Non-pigmented ciliary epithelial cell (primary cell): ENCODE results near the gene PFKP.

Source experiments
- DNase-seq: peaks from one replicate; pipeline ENCODE4 v3.0.0-alpha.2; 2010; ENCODE audit warnings: low read depth

PFKP gene

DNA sequence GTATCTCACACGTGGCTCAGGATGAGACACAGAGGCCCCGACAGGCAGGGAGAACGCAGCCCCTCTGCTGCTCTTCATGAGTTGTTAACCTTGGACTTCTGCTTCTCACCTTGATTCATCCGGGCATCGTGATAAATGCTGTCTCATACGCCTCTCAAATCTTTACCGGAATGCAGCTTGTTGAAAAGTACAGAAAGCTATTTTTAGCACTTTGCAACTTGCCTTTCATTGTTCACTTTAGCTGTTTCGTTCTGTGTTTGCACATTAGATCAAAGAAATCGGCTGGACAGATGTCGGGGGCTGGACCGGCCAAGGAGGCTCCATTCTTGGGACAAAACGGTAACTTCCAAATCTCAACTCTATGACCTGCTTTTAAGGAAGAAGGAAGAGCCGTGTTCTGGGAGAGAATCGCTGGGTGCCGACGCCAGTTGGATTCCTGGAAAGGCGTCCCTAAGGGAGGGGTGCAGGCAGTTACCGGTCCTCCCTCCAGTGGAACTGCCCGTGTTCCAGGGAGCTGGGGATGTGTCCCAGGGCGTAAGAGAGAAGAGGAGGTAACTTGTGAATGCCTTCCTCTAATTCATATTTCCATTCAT is 49.3 kb downstream of the PFKP start:
- DNase-seq, result no peak

DNA sequence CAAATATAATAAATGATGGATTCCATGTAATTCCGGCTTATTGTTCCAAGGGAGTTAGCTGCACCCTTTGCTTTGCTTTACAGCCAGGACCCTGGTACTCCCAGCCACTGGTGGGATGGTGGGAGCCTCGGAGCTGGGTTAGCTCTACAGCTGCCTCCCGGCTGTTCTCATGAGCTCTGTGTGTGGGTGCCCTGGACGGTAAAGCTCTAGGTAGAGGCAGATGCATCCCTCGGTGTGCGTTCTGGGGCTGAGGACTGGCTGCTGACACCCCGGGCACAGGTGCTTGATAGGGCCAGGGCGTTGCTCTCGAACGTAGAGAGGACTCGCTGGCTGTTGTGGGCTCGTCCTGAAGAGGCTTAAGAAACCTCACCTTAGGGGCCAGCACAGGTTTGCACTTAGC is 50.1 kb downstream of the PFKP start:
- no peak for DNase-seq

DNA sequence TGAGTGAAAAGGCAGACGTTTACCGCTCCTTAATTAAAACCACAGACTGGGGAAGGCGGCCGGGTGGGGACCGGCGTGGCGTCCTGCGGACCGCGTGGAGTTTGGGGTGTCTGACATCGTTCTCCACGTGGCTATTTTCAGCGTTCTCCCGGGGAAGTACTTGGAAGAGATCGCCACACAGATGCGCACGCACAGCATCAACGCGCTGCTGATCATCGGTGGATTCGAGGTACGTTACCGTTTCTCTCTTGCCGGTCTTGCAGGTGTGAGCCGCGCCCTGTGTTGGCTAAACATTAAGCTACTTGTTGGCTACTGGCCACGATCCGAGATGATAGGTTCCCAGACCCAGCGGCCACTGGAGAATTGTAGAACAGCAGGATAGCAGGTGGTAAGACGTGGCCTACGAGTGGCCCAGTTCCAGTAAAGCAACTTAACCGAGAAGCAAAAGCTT is 51.3 kb downstream of the PFKP start:
- DNase-seq, result no peak

DNA sequence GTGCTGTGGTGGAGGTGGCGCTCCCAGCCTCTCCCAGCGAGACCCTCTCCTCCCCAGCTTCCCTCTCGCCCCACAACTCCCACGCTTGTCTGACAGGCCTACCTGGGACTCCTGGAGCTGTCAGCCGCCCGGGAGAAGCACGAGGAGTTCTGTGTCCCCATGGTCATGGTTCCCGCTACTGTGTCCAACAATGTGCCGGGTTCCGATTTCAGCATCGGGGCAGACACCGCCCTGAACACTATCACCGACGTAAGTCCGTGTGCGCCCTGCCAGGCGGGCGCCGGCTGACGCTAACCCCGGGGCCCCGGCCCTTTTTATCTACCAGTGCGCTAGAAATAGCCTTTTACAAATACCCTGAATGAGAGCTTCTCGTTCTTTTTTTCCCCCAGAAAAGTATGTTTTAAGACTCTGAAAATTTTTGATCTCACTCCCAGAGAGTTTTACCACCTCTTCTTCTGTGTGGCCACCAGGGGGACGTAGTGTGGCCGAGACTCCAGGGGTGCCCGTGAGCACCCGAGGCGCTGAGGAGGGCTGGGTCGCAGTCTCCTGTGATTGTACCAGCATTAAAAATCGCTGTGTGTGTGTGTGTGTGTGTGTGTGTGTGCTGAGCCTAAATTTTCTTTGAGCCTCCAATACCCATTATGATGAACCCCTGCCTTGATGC is 52.6 kb downstream of the PFKP start:
- no peak for DNase-seq

DNA sequence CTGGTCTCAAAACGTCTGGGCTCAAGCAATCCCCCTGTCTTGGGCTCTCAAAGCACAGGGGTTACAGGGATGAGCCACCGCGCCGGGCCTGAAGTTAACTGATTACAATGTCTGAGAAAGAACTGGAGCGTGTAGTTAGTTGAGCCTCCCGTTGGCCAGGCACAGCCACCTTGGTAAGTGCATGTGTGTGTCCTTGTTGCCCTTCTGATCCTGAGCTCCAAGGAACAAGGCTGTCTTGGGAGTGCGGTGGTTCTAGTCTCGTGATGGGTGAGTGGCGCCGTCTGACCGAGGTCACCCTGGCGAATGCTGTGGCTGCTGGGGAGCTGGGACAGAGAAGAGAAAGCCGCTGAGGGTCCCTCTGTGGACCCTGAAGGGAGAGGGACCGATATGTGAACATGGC is 54.7 kb downstream of the PFKP start:
- DNase-seq, result no peak

DNA sequence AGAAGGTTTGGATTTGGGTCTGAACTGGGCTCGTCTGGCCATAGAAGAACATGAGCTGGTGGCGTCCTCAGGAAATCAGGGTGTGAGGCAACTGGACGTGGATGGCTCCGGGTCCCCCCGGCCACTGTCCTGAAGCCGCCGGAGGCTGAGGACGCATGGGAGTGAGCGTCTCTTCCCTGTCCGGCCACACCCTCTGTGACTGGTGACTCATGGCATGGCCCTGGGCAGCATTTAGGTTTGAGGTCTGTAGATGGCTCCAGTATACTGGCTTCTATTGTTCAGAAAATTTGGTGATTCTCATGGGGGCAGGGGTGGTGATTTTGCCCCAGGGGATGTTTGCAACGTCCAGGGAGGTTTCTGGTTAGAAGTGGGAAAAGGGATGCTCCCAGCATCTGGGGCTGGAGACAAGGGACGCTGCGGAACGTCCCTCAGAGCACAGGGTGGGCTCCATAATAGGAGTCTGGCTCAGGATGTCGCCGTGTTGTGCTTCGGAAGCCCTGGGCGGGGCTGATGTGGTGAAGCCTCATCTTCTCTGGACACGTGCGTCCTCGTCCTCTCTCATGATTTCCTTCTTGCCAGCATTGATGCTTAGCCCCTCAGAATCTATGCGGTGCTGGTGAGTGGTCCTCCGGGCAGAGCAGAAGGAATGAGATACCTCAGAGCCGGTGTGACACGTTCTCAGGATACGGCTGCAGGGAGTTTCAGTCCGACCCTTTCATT is 55.3 kb downstream of the PFKP start:
- DNase-seq, result no peak

DNA sequence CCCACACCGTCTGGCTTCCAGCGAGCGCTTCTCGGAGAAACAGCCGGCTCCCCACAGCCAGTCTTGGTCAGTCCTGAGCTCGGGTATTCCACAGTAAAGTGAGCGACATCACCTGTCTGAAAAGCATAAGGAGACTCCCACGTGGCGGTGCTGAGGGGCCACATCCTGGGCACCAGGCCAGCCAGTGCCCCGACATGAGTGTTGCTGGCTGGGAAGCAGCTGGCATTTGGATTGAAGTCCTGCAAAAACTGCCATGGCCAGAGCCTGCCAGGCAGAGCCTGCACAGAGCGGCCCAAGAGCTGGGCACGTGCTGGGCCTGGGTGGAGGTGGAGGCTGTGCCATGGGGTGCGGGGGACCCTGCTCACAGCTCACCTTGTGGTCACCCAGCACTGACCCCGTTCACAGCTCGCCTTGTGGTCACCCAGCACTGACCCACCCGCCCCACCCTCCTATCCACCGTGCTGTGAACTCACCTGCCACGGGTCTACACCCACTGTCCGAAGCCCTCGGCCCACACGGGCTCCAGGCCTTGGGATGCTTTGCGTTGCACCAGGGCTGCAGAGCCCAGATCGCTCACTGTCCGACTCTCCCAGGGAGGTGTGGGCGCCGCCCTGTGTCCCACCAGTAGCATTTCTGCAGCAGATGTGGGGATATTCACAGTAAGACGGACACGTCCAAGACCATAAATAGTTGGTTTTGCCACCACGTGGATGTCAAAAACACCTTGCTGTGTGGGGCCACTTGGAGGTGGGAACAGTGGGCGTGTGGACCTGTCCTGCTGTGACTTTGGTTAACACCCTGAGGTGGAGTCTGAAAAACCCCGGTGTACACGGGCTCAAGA is 56.4 kb downstream of the PFKP start:
- DNase-seq, result no peak

DNA sequence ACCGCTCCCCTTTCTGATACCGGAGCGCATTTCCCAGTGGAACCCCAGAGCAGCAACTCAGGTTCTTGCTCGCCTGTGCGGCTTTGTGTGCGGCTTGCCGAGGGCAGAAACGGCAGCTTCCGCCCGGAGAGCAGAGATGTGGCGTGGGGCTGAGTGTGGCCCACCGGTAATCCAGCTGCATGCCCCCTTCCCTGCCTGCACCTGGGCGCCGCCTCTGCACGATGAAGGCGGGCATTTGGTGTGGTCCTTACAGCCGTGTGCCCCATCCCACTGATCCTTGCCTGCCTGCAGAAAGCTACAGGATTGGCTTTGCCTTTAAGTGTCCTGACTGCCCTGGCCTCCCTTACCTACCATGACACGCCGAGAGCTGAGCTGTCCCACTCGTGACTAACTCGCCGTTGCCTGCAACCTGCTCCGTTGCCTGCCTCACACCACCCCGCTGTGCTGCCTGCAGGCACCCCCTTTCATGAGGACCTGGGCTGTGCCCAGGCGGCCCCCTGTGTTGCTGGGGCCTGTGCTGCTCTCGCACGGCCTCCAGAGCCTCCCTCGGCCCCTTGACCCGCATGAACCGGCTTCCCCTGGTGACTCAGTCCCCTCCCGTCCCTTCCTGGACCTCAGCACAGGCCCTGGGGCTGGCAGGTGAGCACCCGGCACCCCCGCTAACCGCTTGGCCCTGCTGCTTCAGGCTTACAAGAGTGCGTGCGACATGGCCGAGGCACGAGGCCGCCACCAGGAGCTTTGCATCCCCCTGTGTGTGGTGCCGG is 57.2 kb downstream of the PFKP start:
- no peak for DNase-seq

DNA sequence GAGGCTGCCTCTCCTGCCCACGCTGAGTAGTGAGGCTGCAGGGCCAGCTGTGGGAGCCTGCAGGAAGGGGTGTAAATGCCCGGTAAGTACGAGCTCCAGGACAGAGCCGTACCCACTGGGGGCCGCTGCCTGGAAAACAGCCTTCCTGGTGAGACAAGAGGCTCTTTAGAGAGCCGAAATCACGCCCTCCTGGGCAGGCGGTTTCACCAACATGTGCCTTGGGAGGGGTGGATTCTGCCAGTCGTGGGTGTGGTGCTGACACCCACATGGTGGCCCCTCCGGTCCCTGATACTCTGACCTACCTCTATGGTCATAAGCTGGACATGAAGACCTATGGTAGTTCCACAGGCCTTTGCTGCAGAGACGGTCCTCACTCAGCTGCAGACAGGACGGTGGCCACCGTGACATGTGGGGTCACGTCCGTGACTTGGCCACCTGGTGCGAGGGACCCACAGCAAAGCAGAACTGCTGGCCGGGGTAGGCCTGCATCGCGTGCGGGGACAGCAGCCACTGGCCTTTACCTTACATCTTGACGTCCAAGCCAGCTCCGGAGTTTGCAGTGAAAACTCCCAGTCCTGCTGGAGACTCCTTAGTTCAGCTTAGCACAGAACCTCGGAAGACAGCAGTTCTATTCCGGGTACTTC is 58.3 kb downstream of the PFKP start:
- DNase-seq, result no peak

DNA sequence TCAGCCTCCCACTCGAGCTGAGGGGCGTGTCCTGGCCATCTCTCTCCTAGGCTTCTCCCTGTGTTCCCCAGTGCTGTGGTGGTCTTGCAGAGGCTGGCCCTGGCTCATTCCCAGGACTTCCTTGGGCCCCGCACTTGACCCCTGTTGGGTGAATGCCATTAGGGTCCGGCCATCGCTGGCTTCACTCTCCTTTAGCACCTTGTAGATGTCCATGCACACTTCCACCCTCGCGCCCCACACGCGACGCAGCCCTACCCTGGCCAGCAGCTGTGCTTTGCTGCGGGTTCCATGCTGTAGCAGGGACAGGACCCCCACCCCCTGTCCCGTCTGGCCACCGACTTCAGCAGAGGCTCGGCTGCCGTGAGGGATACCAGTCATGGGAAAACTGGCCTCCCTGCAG is 58.9 kb downstream of the PFKP start:
- no peak for DNase-seq

DNA sequence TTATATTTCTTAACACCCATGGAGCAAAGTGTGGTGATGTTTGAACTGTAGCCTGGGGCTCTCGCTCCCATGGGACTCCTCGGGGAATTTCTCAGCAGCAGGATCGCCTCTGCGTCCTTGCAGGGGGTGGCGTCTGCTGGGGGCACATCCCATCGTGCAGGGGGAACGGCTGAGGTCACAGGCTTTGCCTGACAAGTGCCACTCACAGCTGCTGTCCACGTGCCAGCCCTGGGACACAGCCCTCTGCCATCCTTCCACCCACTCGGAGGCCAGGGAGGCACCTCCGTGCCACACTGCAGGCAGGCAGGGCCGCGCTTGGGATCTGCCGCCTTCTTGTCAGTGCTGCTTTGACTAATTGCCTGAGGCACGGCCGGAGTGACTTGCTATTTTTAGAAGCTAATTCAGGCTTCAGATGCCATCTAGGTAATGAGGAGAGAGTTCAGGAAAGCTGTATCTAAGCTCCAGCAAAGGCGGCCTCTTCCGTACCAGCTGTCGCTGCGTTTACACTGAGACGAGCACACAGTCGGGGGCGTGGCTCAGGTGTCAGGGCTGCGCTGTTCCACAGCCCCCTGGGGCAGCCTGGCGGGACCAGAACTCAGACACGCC is 59.5 kb downstream of the PFKP start:
- DNase-seq, result no peak

DNA sequence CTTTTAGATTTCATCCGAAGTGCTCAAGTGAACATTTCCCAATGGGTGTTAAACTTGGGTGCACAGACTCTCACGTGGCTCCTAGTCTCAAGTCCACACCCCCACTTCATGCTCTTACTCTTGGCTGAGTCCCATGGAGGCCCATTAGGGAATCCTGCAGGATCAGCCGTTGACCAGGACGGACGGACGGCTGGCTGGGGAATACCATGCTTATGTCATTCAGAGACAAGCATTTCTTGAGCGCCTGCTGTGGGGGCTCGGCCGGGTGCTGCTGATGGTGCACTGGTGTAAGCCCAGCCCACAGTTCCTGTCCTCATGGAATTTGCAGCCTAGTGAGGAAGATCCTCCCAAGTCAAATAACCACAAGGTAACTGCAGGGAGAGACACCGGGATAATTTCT is 60.6 kb downstream of the PFKP start:
- no peak for DNase-seq

DNA sequence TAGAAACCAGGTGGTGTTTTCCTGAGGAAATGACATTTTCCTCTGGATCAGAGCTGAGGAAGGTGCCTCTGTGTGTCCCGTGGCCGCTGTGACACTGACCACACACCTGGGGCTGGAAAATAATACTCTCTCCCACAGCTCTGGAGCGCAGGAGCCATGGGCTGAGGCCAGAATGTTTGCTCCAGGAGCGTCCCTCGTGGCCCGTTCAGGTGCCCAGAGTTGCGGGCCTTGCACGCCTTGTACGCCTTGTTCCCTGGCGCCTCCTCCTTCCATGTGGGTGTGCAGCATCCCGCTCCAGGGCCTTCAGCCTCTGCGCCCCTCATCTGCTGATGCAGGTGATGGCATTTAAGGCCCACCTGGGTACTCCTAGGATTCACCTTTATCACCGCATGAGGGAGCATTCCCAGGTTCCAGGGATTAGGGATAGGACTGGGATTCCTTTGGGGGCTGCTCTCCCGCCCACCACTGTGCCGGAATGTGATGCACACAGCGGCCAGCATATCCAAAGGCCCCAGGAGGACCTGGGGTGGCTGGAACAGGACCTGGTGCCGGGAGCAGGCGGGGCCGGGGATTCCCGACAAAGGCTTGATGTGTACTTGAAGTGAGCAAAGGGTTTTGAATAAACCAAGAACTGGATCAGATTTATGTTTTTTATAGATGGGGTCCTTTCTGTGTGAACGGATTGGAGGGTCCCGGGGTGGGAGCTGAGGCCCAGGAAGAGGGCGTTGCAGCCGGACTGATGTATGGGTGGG is 61.2 kb downstream of the PFKP start:
- no peak for DNase-seq

DNA sequence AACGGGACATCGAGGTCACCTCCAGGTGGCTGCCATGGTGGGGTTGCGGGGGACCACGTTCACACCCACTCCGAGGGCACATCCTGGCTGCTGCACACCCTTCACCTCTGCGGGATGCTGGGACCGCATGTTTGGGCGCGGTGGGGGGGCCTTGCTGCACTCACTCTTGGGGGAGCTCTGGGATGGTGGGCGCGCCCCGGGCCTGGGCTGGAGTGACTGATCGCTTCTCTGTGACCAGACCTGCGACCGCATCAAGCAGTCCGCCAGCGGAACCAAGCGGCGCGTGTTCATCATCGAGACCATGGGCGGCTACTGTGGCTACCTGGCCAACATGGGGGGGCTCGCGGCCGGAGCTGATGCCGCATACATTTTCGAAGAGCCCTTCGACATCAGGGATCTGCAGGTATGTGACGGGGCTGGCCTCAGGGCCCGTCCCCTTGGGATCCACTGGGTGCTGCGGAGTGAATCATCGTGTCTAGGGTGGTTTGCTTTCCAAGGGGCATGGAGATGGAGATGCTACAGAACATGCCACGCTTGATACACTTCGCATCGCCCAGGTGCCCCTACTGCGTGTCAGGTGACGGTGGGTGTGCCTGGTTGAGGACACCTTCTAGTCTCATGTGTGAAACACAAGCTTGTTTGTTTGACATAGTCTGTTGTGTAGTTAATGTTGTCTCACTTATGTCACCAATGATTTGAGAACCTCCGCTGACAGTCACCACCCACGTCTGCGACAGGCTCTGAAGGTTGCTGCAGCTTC is 62.4 kb downstream of the PFKP start:
- no peak for DNase-seq

DNA sequence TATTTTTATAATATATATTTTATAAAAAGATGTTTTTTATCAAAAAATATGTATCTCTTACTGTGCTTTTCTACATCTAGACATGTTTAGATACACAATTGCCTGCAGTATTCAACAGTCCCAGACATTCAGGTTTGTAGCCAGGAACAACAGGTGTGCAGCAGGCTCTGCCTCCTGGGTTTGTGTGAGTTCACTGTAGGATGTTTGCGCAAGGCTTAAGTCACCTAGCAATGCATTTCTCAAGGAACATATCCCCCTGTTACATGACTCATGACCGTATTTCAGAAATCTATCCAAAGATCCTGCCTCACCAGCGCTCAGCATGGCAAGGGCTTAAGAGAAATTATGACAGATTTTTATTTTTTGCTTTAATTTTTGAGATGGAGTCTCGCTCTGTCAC is 63.8 kb downstream of the PFKP start:
- DNase-seq, result no peak

DNA sequence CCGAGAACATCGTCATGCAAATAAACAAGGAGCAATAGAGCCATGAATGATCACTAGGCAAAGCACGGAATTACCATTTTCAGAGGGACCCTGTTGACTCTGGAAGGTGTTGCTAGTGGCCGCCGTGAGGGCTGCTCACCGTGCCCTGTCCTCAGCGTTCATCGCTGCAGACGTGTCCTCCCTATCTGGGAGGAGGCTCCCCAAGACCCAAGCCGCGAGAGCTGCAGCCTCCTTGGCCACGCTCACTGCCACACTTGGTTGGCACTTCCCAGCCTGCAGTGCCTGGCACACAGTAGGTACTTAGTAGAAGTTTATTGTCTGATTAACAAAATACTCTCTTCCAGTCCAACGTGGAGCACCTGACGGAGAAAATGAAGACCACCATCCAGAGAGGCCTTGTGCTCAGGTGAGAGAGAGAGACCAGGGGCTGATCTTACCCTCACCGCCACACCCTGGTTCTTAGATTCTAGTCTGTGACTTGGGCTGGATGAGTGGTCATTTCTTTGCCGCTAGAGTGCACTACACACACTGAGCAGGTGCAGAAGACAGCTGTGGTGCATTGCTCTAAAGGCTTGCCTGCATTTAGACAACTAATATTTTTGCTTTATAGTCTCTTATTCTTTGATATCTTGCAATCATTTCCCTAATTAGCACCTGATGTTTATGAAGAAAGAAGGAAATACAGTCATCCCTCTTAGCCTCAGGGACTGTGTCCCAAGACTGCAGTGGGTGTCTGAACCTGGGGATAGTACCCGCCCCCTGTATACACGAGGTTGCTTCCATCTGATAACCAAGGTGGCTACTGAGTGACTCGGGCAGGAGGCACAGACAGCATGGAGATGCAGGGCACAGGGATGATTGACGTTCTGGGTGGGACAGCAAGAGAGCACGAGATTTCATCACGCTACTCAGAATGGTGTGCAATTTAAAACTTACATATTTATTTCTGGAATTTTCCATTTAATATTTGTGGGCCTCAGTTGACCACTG is 65.0 kb downstream of the PFKP start:
- no peak for DNase-seq

DNA sequence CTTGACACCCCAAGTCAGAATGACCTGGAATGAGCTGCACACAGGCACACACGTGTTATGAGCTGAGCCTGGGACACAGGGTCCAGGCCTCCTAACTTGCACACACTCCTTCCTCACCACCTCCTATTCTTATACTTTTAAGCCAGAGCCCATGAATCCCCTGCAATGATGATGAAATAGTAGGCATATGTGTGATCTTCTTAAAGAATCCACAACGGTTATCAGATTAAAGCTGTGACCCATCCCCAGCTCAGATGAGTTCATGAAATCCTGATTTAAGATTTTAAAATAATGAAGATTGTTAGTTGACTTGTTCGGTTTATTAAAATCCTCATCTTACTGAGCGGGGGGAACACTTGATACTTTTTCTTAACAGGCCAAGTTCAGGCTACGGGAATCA is 66.6 kb downstream of the PFKP start:
- DNase-seq, result no peak

DNA sequence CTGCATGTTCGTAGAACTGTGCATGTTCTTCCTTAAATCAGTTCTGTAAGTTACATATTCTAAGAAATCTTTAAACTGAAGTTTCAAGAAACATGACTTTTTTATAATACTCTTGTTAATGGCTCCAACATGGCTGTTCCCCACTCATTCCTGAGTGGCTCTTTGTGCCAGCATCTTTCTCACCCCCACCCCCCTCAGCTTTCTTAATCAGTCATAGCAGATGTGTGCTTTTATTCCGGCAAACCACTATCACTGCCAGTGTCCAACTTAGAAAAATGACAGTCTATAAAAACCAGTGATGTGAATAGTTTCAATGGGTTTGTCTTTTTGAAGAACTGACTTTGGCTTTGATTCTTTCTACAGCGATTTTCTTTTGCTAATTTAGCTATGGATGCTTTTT is 67.7 kb downstream of the PFKP start:
- no peak for DNase-seq
